Large intestine (tissue), 3 donors: ENCODE data around the gene TMPRSS11D. TPM values are rescaled to one million over a fixed set of nuclear protein-coding genes. Genes with fewer than 3 reads are reported as not detected.

ENCODE experiments used
- DNase-seq, 2 donors: peaks; one replicate each; pipeline versions ENCODE4 v3.0.0 to v3.0.0-alpha.2; 2013
- H3K27ac ChIP-seq: one replicate; pipeline ENCODE4 v1.5.1; 2013; ENCODE audit warnings: low read length
- H3K27me3 ChIP-seq: 2 replicates; pipeline ENCODE4 v1.6.1; 2013; ENCODE audit warnings: low read length; ENCODE audit not compliant: control insufficient read depth, insufficient read depth
- H3K36me3 ChIP-seq: 2 replicates; pipeline ENCODE4 v1.6.1; 2013; ENCODE audit warnings: low read length; ENCODE audit not compliant: control insufficient read depth, insufficient read depth
- H3K4me1 ChIP-seq: one replicate; pipeline ENCODE4 v1.6.1; 2013; ENCODE audit warnings: low read length; ENCODE audit not compliant: control insufficient read depth, insufficient read depth
- H3K4me3 ChIP-seq: one replicate; pipeline ENCODE4 v1.5.1; 2013; ENCODE audit warnings: low read length
- H3K9me3 ChIP-seq: one replicate; pipeline ENCODE4 v1.6.1; 2013; ENCODE audit warnings: mild to moderate bottlenecking, low read depth, low read length, moderate library complexity; ENCODE audit not compliant: control insufficient read depth
- WGBS: methylation state at CpG from one replicate; pipeline ENCODE4 v1.1.5; 2013; ENCODE audit warnings: low lambda C conversion rate; ENCODE audit not compliant: insufficient coverage; 5-methylcytosine and 5-hydroxymethylcytosine counted together
- polyA plus RNA-seq: library from polyadenylated mRNA; unstranded; fragments of 120-200 nt; gene quantifications from one replicate; pipeline ENCODE4 v1.2.1, GENCODE V29; 2013

The TMPRSS11D gene
- polyA plus RNA-seq, 1 donor, result 0.06 TPM

GRCh38 chr4:67869580-67870190 lies 14.1 kb downstream of the TMPRSS11D start:
- WGBS, result 93% methylated on average over 2 of the region's 4 CpGs
- no peak for DNase-seq
- Histone ChIP-seq H3K4me1 (no peaks in the 10 kb centered on the region), H3K9me3 (no peaks in the 10 kb centered on the region), H3K27ac (no peak overlapping the region), H3K36me3 (no peaks in the 10 kb centered on the region), H3K4me3 (no peak overlapping the region), H3K27me3 (no peaks in the 10 kb centered on the region)

DNA sequence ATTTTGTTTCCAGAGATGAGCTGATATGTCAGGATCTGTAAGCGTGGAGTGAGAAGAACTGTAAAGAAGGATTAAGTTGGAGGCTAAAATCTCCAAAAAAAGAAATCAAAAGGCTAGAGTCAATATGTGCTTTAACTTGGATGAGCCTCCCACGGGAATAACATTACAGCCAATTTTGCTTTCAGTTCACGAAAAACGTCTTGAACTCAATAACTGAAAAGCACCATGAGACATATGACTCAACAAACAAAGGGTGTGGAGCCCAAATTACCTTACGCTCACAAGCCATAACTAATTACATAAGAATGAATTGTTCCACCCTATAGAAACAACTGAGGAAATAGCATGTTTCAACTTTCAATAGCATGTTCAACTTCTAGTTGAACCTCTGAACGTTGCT lies 22.3 kb downstream of the TMPRSS11D start:
- Histone ChIP-seq H3K27ac (no peak overlapping the region), H3K36me3 (no peaks in the 10 kb centered on the region), H3K4me1 (no peaks in the 10 kb centered on the region), H3K27me3 (no peaks in the 10 kb centered on the region), H3K4me3 (no peak overlapping the region), H3K9me3 (no peaks in the 10 kb centered on the region)
- WGBS, result 60% methylated on average over 1 of the region's 6 CpGs
- no peak for DNase-seq

DNA sequence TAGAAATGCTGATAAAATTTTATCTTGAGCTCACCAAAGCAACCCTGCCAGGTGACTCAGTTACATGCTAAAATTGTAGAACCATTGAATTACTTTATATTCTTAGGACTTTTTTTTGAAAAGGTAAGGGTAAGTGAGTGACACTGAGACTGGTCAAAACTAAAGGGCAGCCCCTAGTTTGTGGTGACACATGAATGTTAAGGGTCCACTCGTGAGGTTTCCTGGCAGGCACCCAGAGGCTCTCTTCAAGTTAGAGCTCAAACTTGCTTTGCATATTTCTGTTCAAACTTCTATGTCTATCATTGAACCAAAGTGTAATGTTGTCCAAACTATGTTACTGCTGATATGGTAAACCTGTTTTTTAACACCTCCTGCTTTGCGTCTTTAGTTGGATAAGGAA lies 30.5 kb downstream of the TMPRSS11D start:
- no peaks in the 10 kb centered on the region for H3K36me3 ChIP-seq
- WGBS, result 100% methylated on average over 1 of the region's 2 CpGs
- no peak for DNase-seq
- no peaks in the 10 kb centered on the region for H3K27me3 ChIP-seq
- no peaks in the 10 kb centered on the region for H3K9me3 ChIP-seq
- H3K4me3 ChIP-seq, result no peak overlapping the region
- no peaks in the 10 kb centered on the region for H3K4me1 ChIP-seq
- no peak overlapping the region for H3K27ac ChIP-seq

DNA sequence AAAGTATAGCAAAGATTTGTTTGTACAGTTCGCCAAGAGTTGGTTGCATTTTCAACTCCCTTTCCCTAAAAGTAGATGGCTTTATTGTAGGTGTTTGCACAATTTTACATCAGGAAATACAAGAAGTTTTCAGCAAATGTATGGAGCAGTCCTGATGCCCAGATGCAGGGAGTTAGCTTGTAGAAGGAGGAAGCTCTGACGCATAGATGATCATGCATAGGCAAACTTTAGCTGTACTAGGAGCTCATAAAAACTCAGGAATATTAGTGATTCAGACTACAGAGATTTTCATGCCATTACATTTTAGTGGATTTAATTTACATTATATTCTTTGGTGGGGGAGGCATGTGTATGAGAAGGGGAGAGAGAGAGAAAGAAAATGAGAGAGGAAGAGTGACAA lies 62.9 kb downstream of the TMPRSS11D start:
- DNase-seq, result no peak
- H3K36me3 ChIP-seq, result no peaks in the 10 kb centered on the region
- 100% methylated on average over 1 of the region's 2 CpGs for WGBS
- no peak overlapping the region for H3K27ac ChIP-seq
- no peaks in the 10 kb centered on the region for H3K27me3 ChIP-seq
- H3K4me1 ChIP-seq, result no peaks in the 10 kb centered on the region
- no peaks in the 10 kb centered on the region for H3K9me3 ChIP-seq
- H3K4me3 ChIP-seq, result no peak overlapping the region

GRCh38 chr4:67810011-67810410 lies 73.8 kb downstream of the TMPRSS11D start:
- Histone ChIP-seq H3K27me3 (no peaks in the 10 kb centered on the region), H3K4me1 (no peaks in the 10 kb centered on the region), H3K36me3 (no peaks in the 10 kb centered on the region), H3K4me3 (no peak overlapping the region), H3K9me3 (no peaks in the 10 kb centered on the region), H3K27ac (no peak overlapping the region)
- DNase-seq, result no peak
- WGBS, result no CpG with 5 or more reads among the region's 1 CpG

DNA sequence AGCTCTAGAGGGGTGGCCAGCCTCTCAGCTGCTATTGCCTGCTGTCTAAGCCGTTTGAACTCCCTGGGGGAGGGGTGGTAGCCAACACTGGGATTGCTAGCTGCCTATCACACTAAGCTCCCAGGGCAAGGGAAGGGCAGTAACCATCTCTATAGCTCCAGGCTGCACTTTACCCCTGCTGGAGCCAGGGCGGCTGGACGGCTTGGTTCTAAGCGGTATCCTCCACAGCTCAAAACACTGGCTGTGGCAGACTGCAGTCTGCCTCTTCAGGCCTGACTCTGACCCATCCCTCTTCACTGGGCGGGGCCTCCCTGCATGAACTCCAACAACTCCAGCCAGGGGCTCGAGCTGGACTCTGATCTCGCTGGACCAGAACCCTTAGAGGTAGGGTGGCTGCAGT lies 74.3 kb downstream of the TMPRSS11D start:
- Histone ChIP-seq H3K27ac (no peak overlapping the region), H3K27me3 (no peaks in the 10 kb centered on the region), H3K36me3 (no peaks in the 10 kb centered on the region), H3K9me3 (no peaks in the 10 kb centered on the region), H3K4me1 (no peaks in the 10 kb centered on the region), H3K4me3 (no peak overlapping the region)
- WGBS, result no CpG with 5 or more reads among the region's 7 CpGs
- no peak for DNase-seq

DNA sequence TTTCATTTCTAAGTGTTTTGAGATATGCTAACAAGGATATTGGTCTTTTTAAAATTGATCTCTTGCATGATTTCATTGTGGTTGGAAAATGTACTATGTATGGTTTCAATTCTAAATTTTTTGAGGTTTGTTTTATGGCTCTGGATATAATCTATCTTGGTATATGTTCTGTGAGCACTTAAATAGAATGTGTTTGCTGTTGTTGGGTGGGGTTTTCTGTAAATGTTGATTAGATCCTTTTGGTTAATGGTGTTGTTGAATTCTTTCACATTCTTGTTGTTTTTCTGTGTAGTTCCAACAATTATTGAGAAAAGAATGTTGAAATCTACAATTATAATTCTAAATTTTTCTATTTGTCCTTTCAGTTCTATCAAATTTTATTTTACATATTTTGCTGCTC lies 87.0 kb downstream of the TMPRSS11D start:
- no peak overlapping the region for H3K27ac ChIP-seq
- H3K9me3 ChIP-seq, result no peaks in the 10 kb centered on the region
- H3K4me1 ChIP-seq, result no peaks in the 10 kb centered on the region
- DNase-seq, result no peak
- no peak overlapping the region for H3K4me3 ChIP-seq
- no peaks in the 10 kb centered on the region for H3K36me3 ChIP-seq
- no peaks in the 10 kb centered on the region for H3K27me3 ChIP-seq

DNA sequence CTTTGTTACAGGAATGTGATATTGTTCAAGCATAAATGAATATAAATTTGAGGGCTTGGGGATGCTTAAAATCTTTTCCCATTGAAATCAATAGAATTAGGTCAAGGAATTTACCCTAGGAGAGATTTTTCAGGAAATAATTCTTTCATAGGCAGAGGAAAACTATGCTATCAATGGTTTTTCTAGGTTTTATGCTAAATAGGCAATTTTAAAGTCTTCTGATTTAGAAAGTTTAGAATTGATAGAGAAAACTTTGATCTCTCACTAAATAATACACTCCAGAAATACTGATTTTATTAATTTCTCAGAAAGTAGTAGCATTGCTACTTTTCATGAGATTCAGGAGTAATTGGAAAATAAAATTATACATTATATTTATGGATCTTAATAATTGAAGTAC lies 93.1 kb downstream of the TMPRSS11D start:
- Histone ChIP-seq H3K9me3 (no peaks in the 10 kb centered on the region), H3K27ac (no peak overlapping the region), H3K4me3 (no peak overlapping the region), H3K36me3 (no peaks in the 10 kb centered on the region), H3K27me3 (no peaks in the 10 kb centered on the region), H3K4me1 (no peaks in the 10 kb centered on the region)
- no peak for DNase-seq

- no CpG with 5 or more reads among the region's 2 CpGs for WGBS
- no peaks in the 10 kb centered on the region for H3K4me1 ChIP-seq
- no peak overlapping the region for H3K27ac ChIP-seq
- no peak overlapping the region for H3K4me3 ChIP-seq
- H3K9me3 ChIP-seq, result no peaks in the 10 kb centered on the region
- DNase-seq, result no peak
- H3K36me3 ChIP-seq, result no peaks in the 10 kb centered on the region
- H3K27me3 ChIP-seq, result no peaks in the 10 kb centered on the region
Observed at GRCh38 chr4:67787311-67787710, 96.5 kb downstream of the TMPRSS11D start.

DNA sequence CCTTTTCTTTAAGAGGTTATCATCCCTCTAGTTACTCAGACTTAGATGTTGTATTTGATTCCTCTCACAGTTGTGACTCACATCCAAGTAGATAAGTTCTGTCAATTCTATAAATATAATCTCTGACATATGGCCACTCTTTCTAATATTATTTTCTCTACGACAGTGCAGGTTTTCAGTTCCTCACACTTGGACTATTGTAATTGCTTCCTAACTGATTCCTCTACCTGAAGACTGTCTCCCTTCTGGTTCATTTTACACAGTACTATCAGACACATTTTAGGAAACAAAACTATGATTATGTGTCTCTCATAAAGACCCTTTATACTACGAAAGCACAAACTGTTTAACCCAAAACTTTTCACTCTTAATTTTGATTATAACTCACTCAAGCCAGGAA lies 98.3 kb downstream of the TMPRSS11D start:
- H3K36me3 ChIP-seq, result no peaks in the 10 kb centered on the region
- no peaks in the 10 kb centered on the region for H3K9me3 ChIP-seq
- H3K4me3 ChIP-seq, result no peak overlapping the region
- DNase-seq, result no peak
- no peaks in the 10 kb centered on the region for H3K4me1 ChIP-seq
- H3K27ac ChIP-seq, result no peak overlapping the region
- no peaks in the 10 kb centered on the region for H3K27me3 ChIP-seq
- 82% methylated on average over 1 of the region's 2 CpGs for WGBS

DNA sequence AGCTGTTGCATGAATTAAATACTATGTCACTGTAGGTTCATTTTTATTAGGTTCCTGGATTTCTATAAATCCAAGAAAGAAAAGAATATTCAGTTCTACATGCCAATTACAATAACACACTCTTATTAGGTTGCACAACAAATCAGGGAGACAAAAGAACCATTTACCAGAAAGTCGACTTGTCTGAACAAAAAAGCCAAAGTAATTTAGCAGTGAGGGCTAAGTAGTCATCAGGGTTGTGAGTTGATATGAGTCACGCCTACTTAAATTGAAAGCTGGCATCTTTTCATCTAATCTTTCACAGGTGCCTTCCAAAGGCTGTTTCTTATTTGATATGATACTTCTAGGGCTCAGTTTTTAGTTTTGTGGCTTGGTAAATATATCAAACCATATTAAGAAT lies 104.2 kb downstream of the TMPRSS11D start:
- no peaks in the 10 kb centered on the region for H3K4me1 ChIP-seq
- H3K4me3 ChIP-seq, result no peak overlapping the region
- no peak for DNase-seq
- H3K36me3 ChIP-seq, result no peaks in the 10 kb centered on the region
- H3K27ac ChIP-seq, result no peak overlapping the region
- 67% methylated on average over 1 of the region's 2 CpGs for WGBS
- H3K9me3 ChIP-seq, result no peaks in the 10 kb centered on the region
- H3K27me3 ChIP-seq, result no peaks in the 10 kb centered on the region
